ENCODE results near the gene SBNO2.

- TF ChIP-seq CTCF (IDR thresholded peaks at IDR 0.05; ENCODE audit: extremely low read depth in 1 of 2, insufficient read depth in 1 of 2, low read depth in 1 of 2, low read length in 2 of 2) (no peak), POLR2A (IDR thresholded peaks at IDR 0.05; ENCODE audit: low read depth, low read length) (no peak), EZH2 (IDR thresholded peaks at IDR 0.05; ENCODE audit: borderline replicate concordance, low read depth, low read length, severe bottlenecking) (no peak), MYC (IDR thresholded peaks at IDR 0.05; ENCODE audit: low read depth, low read length) (no peak), FOS (IDR thresholded peaks at IDR 0.05; ENCODE audit: borderline replicate concordance, insufficient read depth, low read length) (no peak), JUN (IDR thresholded peaks at IDR 0.05; ENCODE audit: borderline replicate concordance, insufficient read depth, insufficient read length, low read depth) (no peak), POLR2AphosphoS5 (IDR thresholded peaks at IDR 0.05; ENCODE audit: insufficient read depth, low read depth, low read length) (no peak), GATA2 (IDR thresholded peaks at IDR 0.05; ENCODE audit: insufficient read depth, insufficient read length, low read depth, low read length) (no peak), MAX (IDR thresholded peaks at IDR 0.05; ENCODE audit: insufficient read depth, insufficient read length) (no peak)
Measured at GRCh38 chr19:1169921-1170885, 3.9 kb downstream of the SBNO2 start.

All from endothelial cell of umbilical vein (primary cell).